GM18520 (cell line): ENCODE measurements around the gene ATP6AP1.
A peak's percentile ranks its signal among the peaks of the same experiment; 100 is the strongest.

Experiments used
- ATAC-seq: cut with Tn5 transposase; IDR thresholded peaks from one replicate; pipeline ENCODE4 v1.9.1; 2021; ENCODE audit not compliant: unreplicated experiment

The ATP6AP1 gene

DNA sequence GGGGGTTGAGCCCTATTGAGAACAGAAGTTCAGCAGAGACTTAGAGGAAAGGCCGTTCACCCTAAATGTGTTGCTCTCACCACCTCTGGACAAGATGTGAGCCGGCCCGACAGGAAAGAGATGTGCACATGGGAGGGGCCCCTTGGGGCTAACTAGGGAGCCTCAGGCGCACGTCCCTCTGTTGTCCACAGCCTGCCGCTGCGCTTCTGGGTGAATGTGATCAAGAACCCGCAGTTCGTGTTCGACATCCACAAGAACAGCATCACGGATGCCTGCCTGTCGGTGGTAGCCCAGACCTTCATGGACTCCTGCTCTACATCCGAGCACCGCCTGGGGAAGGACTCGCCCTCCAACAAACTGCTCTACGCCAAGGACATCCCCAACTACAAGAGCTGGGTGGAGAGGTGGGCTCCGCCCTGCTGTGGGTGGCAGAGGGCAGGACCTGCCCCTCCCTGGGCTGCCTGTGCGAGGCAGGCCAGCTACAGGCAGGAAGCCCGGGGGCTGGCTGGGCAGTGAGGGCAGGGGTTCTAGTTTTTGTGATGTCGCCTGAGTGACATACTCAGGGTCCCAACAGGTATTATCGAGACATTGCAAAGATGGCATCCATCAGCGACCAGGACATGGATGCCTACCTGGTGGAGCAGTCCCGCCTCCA, 42.6 kb downstream of the ATP6AP1 start:
- ATAC-seq = no peak

- ATAC-seq = no peak
Measured at GRCh38 chrX:154471839-154472684, 43.6 kb downstream of the ATP6AP1 start.

DNA sequence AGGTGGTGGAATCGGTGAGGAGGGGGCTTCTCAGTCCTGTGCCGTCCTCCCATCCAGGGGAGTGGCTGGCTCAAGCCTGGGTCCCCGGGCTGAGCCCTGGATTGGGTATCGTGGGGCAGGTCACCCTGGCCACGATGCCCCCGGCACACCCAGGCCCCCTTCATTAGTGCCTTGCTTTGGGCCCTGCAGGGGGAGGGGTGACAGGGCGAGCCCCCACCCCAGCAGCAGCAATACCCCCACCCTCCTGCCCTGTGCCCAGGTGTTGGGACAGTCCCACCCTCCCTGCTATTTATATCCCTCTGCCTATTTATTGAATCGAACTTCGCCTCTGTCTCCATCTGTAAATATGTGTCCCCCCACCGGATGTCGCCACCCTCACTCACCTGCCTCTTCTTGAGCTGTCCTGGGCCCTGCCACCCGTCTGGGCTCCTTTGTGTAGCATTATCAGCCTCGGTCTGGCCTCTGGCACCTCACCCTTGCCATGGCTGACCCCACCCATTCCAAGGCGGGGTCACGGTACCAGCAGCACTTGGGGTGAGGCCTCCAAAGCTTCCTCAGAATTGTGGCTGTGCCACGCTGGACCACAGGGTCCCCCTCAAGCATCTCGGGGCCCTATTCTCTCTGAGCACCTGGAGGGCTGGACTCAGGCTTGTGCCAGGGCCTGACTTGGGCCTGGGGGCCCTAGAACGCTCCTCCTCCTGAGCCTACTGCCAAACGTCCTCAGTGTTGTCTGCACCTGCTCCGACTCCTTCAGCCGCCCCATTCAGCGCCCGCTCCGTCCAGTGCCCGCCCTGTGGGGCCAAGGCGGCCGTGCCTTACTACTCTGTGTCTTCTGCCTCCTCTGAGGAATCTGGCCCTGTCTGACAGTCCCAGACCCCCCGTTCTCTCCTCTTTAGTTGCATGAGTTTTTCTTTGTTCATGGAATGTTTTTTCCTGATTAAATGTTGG, 44.5 kb downstream of the ATP6AP1 start:
- no peak for ATAC-seq

DNA sequence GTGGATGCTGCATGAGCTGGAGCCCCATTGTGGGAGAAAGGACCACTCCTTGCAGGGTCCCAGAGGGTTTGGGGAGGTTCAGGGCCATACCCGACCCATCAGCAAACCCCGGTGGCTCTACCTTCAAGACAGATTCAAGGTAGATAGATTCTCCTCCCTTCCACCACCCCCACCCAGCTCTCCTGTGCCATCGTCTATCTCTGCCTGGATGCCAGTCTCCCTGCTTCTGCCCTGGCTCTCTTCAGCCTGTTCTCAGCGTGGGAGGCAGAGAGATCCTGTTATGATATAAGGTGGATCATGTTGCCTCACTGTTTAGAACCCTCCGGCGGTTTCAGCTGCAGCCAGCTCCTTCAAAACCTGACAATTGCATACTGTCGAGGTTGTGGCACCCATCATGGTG, 45.2 kb downstream of the ATP6AP1 start:
- no peak for ATAC-seq

GRCh38 chrX:154476821-154477220, 48.3 kb downstream of the ATP6AP1 start:
- no peak for ATAC-seq

DNA sequence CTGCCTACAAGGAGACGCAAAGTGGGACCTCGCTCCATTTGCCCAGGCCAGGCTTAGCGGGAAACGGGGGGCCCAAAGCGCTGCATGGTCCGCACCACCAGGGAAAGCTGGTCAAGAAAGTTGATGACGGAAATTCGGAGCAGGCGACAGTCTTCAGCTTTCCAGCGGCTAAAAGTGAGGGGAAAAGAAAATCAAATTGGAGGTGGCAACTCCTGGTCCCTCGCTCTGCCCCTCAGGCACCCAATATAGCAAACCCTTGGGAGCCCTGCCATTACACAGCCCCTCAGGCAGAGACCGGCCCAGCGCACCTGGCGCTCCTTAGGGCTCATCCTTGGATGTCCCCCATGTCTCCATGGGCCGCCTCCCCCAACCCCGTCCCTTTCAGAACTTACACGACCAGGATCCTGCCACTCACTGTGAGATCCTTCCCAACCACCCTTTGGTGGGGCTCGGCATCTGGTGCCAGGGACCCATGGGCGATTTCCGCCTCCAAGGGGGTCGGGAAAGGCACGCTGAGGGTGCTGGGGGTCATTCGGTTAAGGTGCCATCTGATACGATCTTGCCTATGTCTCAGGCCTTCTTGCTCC, 49.5 kb downstream of the ATP6AP1 start:
- no peak for ATAC-seq

- ATAC-seq = peak; percentile 75
Measured at GRCh38 chrX:154478728-154479622, 50.5 kb downstream of the ATP6AP1 start, which contains the start of gene LAGE3. LAGE3 (minus strand) TSS chrX:154479281; CDS start chrX:154478915, 366 bp downstream.

DNA sequence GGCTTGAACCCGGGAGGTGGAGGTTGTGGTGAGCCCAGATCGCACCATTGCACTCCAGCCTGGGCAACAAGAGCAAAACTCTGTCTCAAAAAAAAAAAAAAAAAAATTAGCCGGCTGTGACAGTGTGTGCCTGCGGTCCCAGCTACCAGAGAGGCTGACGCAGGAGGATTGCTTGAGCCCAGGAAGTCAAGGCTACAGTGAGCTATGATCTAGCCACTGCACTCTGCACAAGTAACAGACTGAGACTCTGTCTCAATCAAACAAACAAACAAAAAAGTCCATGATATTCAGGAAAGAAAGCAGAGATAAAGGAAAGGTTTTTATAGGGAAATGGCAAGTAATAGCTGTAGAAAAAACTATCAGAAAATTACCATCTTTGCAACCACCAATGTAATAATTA, 52.7 kb downstream of the ATP6AP1 start:
- ATAC-seq = no peak

DNA sequence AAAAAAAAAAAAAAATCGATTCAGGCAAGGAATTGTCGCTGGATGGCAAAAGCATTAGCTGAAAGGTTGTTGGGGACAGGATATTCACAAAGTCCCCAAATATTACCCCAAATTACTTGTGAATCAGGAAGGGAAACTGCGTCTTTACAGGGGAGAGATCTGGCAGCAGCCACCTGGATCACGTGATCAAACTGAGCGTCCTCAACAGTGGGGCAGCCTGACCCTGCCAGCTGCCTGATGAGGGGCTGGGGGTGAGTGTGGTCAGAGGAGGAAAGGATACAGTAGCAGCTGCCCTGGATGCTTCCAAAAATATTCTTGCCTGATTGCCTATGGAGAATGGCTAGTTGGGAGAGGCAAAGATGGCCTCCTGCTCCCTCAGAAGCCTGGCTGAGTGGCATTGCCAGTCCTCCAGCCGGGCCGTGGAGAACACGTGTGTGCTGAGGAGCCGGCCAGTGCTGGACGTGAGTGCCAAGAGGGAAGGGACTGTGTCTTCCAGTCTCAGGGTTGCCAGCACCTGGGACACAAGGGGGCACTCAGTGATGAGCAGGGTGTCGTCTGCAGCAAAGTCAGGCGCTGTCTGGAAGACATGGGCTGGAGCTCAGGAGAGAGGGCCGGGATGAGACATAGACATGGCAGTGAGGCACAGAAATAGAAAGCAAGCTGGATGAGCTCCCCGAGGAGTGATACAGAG, 53.6 kb downstream of the ATP6AP1 start:
- ATAC-seq = no peak

DNA sequence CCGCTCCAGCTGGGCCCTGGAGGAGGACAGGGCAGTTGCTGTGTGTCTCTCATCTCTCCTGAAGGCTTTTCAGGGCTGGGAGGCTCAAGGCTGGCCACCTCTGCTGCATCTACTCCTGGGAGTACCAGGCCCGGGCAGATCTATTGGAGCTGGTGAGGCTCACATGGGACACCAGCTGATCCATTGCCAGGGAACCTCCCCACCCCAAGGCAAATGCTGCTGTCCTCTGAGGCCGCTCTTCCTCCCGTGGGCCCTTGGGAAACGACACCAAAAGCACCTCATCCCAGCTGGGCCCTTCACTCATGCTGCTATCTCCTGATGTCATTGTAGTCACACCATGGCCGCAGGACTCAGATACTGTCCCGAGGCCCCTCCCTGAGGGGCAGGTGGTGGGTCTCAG, 54.3 kb downstream of the ATP6AP1 start:
- no peak for ATAC-seq

- ATAC-seq = no peak
Measured at GRCh38 chrX:154483325-154483724, 54.8 kb downstream of the ATP6AP1 start.

DNA sequence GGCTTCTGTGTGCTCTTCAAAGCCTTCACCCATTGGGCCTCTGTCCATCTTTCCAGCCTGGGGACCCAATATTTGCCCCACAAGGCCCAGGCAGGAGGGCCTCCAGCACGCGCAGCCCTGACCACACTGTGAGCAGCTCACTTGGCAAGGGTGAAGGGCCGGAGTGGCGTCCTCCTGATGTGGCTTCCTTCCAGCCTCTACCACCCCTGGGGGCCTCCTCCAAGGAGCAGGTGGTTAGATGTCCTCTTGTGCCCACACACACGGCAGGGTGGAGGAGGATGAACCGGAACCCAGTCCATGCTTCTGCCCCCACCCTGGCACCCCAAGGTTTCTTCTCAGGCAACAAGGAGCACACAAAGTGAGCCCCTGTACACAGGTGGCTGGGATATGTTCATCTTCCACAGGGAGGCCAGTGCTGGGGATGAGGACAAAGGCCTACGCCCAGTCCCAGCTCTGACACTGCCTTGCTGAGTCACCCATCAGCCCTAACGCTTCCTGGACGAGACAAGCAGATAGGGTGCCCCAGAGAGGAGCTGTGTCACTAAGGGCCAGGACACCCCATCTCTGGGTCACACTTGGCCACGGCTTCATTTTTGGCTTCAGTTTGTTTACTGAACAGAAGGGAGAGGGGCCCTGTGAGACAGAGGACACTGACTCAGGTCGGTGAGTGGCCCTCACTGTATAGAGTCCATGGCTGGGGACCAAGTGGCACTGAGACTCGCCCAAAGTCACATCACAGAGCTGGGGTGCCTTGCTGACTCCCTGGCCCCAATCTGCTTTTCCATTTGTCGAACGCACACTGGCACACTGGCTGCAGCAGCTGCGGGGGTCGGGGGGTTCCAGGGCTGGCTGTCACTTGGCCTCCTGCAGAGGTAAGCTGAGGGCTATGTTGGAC, 56.0 kb downstream of the ATP6AP1 start:
- ATAC-seq = no peak

GRCh38 chrX:154485150-154486051, 56.9 kb downstream of the ATP6AP1 start:
- ATAC-seq = no peak

- ATAC-seq = no peak
Measured at GRCh38 chrX:154486052-154486395, 57.5 kb downstream of the ATP6AP1 start.
